ENCODE results near the gene ECHDC3.

DNA sequence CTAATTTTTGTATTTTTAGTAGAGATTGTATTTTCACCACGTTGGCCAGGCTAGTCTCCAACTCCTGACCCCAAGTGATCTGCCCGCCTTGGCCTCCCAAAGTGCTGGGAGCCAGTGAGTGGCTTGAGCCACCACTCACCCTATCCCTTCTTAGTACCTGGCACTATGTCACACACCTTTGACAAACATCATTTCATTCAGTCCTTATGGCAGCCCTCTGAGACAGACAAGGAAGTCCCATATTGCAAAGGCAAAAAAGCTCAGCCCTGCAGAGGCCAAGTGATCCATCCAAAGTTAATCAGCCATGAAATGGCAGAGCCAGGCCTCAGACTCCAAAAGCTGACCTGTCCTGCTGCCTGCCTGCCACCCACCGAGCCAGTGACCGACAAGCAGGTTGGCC, 39.9 kb upstream of the ECHDC3 start:
- TF ChIP-seq, protein P1, sequence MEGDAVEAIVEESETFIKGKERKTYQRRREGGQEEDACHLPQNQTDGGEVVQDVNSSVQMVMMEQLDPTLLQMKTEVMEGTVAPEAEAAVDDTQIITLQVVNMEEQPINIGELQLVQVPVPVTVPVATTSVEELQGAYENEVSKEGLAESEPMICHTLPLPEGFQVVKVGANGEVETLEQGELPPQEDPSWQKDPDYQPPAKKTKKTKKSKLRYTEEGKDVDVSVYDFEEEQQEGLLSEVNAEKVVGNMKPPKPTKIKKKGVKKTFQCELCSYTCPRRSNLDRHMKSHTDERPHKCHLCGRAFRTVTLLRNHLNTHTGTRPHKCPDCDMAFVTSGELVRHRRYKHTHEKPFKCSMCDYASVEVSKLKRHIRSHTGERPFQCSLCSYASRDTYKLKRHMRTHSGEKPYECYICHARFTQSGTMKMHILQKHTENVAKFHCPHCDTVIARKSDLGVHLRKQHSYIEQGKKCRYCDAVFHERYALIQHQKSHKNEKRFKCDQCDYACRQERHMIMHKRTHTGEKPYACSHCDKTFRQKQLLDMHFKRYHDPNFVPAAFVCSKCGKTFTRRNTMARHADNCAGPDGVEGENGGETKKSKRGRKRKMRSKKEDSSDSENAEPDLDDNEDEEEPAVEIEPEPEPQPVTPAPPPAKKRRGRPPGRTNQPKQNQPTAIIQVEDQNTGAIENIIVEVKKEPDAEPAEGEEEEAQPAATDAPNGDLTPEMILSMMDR (conservative IDR thresholded peaks at IDR 0.05; ENCODE audit: low read length): no peak
- TF ChIP-seq EZH2phosphoT487 (IDR thresholded peaks at IDR 0.05; ENCODE audit: borderline replicate concordance, low read depth, low read length): no peak
